Measurements from ENCODE around the gene DPM3. TPM values are rescaled to one million over a fixed set of nuclear protein-coding genes. Genes with fewer than 3 reads are reported as not detected.

Gene DPM3
- total and polyA plus RNA-seq, 2 donors (not counting 1 experiment from before 2014, with no cell fraction given) = 39.9 to 97.3 TPM

- Mint-ChIP-seq H3K27ac (no peak overlapping the region), H3K4me1 (peaks cover 6% of the 10 kb centered on the region), H3K4me3 (no peak overlapping the region), H3K27me3 (peaks cover 12% of the 10 kb centered on the region), H3K9me3 (ENCODE audit: insufficient read depth) (no peaks in the 10 kb centered on the region)
- DNase-seq (peak; percentile 86), ATAC-seq (ENCODE audit: low read depth) (peak; percentile 91)
- POLR2A ChIA-PET = interaction anchor here (0.6 to 1.7 kb wide), 3 partner anchors 45 to 82 kb away, joined by 3 to 9 read pairs (median 4); partner anchors contain the start of gene KRTCAP2
- WGBS (ENCODE audit: insufficient coverage) = 27% methylated on average over 14 of the region's 29 CpGs
- Histone ChIP-seq H2AFZ (ENCODE audit: insufficient read depth, low read depth, low read length, poor library complexity, severe bottlenecking) (peak overlapping the region; percentile 20), H3K4me3 (ENCODE audit: control extremely low read depth in 1 of 5, extremely low read depth in 1 of 5, insufficient read depth in 1 of 5, low read depth in 2 of 5, low read length in 4 of 5) (no peak overlapping the region), H3K27me3 (replicated peaks in 1 of 4; ENCODE audit: control extremely low read depth in 1 of 4, control insufficient read depth in 3 of 4, insufficient read depth in 4 of 4, low read length in 3 of 4) (peaks cover 0 to 6% (median 1%) of the 10 kb centered on the region in 4 experiments), H3K9ac (ENCODE audit: low read length) (no peak overlapping the region), H3K79me2 (ENCODE audit: control insufficient read depth, insufficient read depth, low read length) (no peaks in the 10 kb centered on the region), H4K20me1 (ENCODE audit: control insufficient read depth, insufficient read depth, low read length, poor library complexity, severe bottlenecking) (peaks cover 6% of the 10 kb centered on the region), H3K27ac (ENCODE audit: low read length in 2 of 2) (no peak overlapping the region), H3K36me3 (replicated peaks in 1 of 2; ENCODE audit: control extremely low read depth in 1 of 2, control insufficient read depth in 1 of 2, extremely low read depth in 1 of 2, insufficient read depth in 2 of 2, low read length in 1 of 2) (no peaks in the 10 kb centered on the region), H3K4me1 (ENCODE audit: control insufficient read depth in 2 of 2, insufficient read depth in 2 of 2, low read length in 2 of 2) (peaks cover 12 to 16% of the 10 kb centered on the region in 2 donors), H3K4me2 (replicated peaks; ENCODE audit: low read depth, low read length, poor library complexity, severe bottlenecking) (peak overlapping the region; percentile 35), H3K9me3 (ENCODE audit: control extremely low read depth in 1 of 3, control insufficient read depth in 2 of 3, insufficient read depth in 1 of 3, low read length in 2 of 3) (no peaks in the 10 kb centered on the region)
- intact Hi-C loops (cut with micrococcal nuclease) = loop anchor here (1.0 to 5.0 kb wide), 3 partner anchors 36 to 501 kb away; partner anchors contain the start of gene EFNA1
- TF ChIP-seq EZH2 (IDR thresholded peaks at IDR 0.05; ENCODE audit: borderline replicate concordance, insufficient read depth, low read depth, low read length, poor library complexity, severe bottlenecking) (no peak), CTCF (IDR thresholded peaks at IDR 0.05) (peak; percentile 97)
- CTCF ChIA-PET = interaction anchor here (0.6 to 6.8 kb wide), 44 partner anchors 9 to 1419 kb away, joined by 3 to 307 read pairs (median 5); partner anchors contain the start of genes DPM3, EFNA3, EFNA4 and KRTCAP2
Measured at GRCh38 chr1:155091071-155092051, 49.0 kb downstream of the DPM3 start.

Small RNAs within 50 kb of the gene (small RNA-seq; reads per million reads assigned to genes)
- gene HMGN2P18 (ENCODE audit: insufficient read length, low read depth, low replicate concordance) (not detected), gene RF00019 (ENCODE audit: insufficient read length, low read depth, low replicate concordance) (not detected)

Other genes starting within 250 kb of the DPM3 start
- gene PMVK, start 203.8 kb downstream of the DPM3 start, total RNA-seq = 15.0 TPM in 2 replicates
- 11.9 and 15.4 TPM in 2 replicates for gene PMVK, start 203.8 kb downstream of the DPM3 start, polyA plus RNA-seq
- gene PBXIP1, start 184.4 kb downstream of the DPM3 start, total RNA-seq = 212 and 219 TPM in 2 replicates
- 77.6 and 88.8 TPM in 2 replicates for gene PBXIP1, start 184.4 kb downstream of the DPM3 start, polyA plus RNA-seq
- 47.5 and 52.7 TPM in 2 replicates for gene PYGO2, start 178.7 kb downstream of the DPM3 start, total RNA-seq
- gene PYGO2, start 178.7 kb downstream of the DPM3 start, polyA plus RNA-seq = 13.0 and 22.2 TPM in 2 replicates
- 59.0 and 61.4 TPM in 2 replicates for gene SHC1, start 169.8 kb downstream of the DPM3 start, total RNA-seq
- 50.1 and 64.0 TPM in 2 replicates for gene SHC1, start 169.8 kb downstream of the DPM3 start, polyA plus RNA-seq
- 16.8 and 17.5 TPM in 2 replicates for gene CKS1B, start 165.8 kb downstream of the DPM3 start, total RNA-seq
- gene CKS1B, start 165.8 kb downstream of the DPM3 start, polyA plus RNA-seq = 24.4 and 33.0 TPM in 2 replicates
- gene FLAD1, start 157.2 kb downstream of the DPM3 start, total RNA-seq = 49.6 and 51.4 TPM in 2 replicates
- gene FLAD1, start 157.2 kb downstream of the DPM3 start, polyA plus RNA-seq = 68.9 and 83.0 TPM in 2 replicates
- gene LENEP, start 146.9 kb downstream of the DPM3 start, total RNA-seq = 1.7 and 2.0 TPM in 2 replicates
- gene LENEP, start 146.9 kb downstream of the DPM3 start, polyA plus RNA-seq = not detected in 2 replicates
- 55.7 and 66.0 TPM in 2 replicates for gene ZBTB7B, start 137.7 kb downstream of the DPM3 start, total RNA-seq
- 56.4 and 67.3 TPM in 2 replicates for gene ZBTB7B, start 137.7 kb downstream of the DPM3 start, polyA plus RNA-seq
- gene DCST2, start 106.8 kb downstream of the DPM3 start, total RNA-seq = 0.89 and 0.90 TPM in 2 replicates
- 2.9 and 5.4 TPM in 2 replicates for gene DCST2, start 106.8 kb downstream of the DPM3 start, polyA plus RNA-seq
- not detected in 2 replicates for gene DCST1, start 106.7 kb downstream of the DPM3 start, total RNA-seq
- gene DCST1, start 106.7 kb downstream of the DPM3 start, polyA plus RNA-seq = 0.22 and 0.52 TPM in 2 replicates
- 14.6 and 17.0 TPM in 2 replicates for gene ADAM15, start 89.2 kb downstream of the DPM3 start, total RNA-seq
- 28.4 and 35.1 TPM in 2 replicates for gene ADAM15, start 89.2 kb downstream of the DPM3 start, polyA plus RNA-seq
- 8.4 and 9.9 TPM in 2 replicates for gene EFNA4, start 76.8 kb downstream of the DPM3 start, total RNA-seq
- gene EFNA4, start 76.8 kb downstream of the DPM3 start, polyA plus RNA-seq = 6.5 and 10.6 TPM in 2 replicates
- 1.6 and 3.7 TPM in 2 replicates for gene EFNA3, start 61.7 kb downstream of the DPM3 start, total RNA-seq
- gene EFNA3, start 61.7 kb downstream of the DPM3 start, polyA plus RNA-seq = 1.8 and 3.2 TPM in 2 replicates
- 0.56 TPM in 1 of 2 replicates, not detected in the other for gene EFNA1, start 12.7 kb downstream of the DPM3 start, total RNA-seq
- gene EFNA1, start 12.7 kb downstream of the DPM3 start, polyA plus RNA-seq = 0.28 and 1.5 TPM in 2 replicates
- 61.3 and 62.8 TPM in 2 replicates for gene SLC50A1, start 4.7 kb downstream of the DPM3 start, total RNA-seq
- 86.8 and 109 TPM in 2 replicates for gene SLC50A1, start 4.7 kb downstream of the DPM3 start, polyA plus RNA-seq
- 136 and 151 TPM in 2 replicates for gene KRTCAP2, start 32.8 kb upstream of the DPM3 start, total RNA-seq
- 190 and 259 TPM in 2 replicates for gene KRTCAP2, start 32.8 kb upstream of the DPM3 start, polyA plus RNA-seq
- 1.3 and 2.6 TPM in 2 replicates for gene TRIM46, start 33.3 kb upstream of the DPM3 start, total RNA-seq
- 3.4 TPM in 2 replicates for gene TRIM46, start 33.3 kb upstream of the DPM3 start, polyA plus RNA-seq
- 26.0 and 28.6 TPM in 2 replicates for gene THBS3, start 67.4 kb upstream of the DPM3 start, total RNA-seq
- gene THBS3, start 67.4 kb upstream of the DPM3 start, polyA plus RNA-seq = 28.0 and 34.3 TPM in 2 replicates
- 18.4 and 19.0 TPM in 2 replicates for gene MTX1, start 68.2 kb upstream of the DPM3 start, total RNA-seq
- 34.2 and 40.4 TPM in 2 replicates for gene MTX1, start 68.2 kb upstream of the DPM3 start, polyA plus RNA-seq
- 13.5 and 15.2 TPM in 2 replicates for gene ENTREP3, start 115.0 kb upstream of the DPM3 start, total RNA-seq
- 5.3 and 7.6 TPM in 2 replicates for gene ENTREP3, start 115.0 kb upstream of the DPM3 start, polyA plus RNA-seq
- gene SCAMP3, start 121.8 kb upstream of the DPM3 start, total RNA-seq = 69.6 and 79.8 TPM in 2 replicates
- gene SCAMP3, start 121.8 kb upstream of the DPM3 start, polyA plus RNA-seq = 80.5 and 107 TPM in 2 replicates
- 136 and 152 TPM in 2 replicates for gene CLK2, start 133.0 kb upstream of the DPM3 start, total RNA-seq
- gene CLK2, start 133.0 kb upstream of the DPM3 start, polyA plus RNA-seq = 159 and 161 TPM in 2 replicates
- gene HCN3, start 136.9 kb upstream of the DPM3 start, total RNA-seq = 9.0 and 9.2 TPM in 2 replicates
- gene HCN3, start 136.9 kb upstream of the DPM3 start, polyA plus RNA-seq = 6.2 TPM in 2 replicates
- not detected in 2 replicates for gene PKLR, start 160.9 kb upstream of the DPM3 start, total RNA-seq
- gene PKLR, start 160.9 kb upstream of the DPM3 start, polyA plus RNA-seq = not detected in 2 replicates
- gene FDPS, start 168.3 kb upstream of the DPM3 start, total RNA-seq = 128 and 141 TPM in 2 replicates
- 88.3 and 100 TPM in 2 replicates for gene FDPS, start 168.3 kb upstream of the DPM3 start, polyA plus RNA-seq
- 19.3 and 22.8 TPM in 2 replicates for gene RUSC1, start 180.4 kb upstream of the DPM3 start, total RNA-seq
- 20.3 and 20.8 TPM in 2 replicates for gene RUSC1, start 180.4 kb upstream of the DPM3 start, polyA plus RNA-seq

Data from B cell (primary cell).